Measurements from ENCODE around the gene GTF2IRD1. TPM values are rescaled to one million over a fixed set of nuclear protein-coding genes. Genes with fewer than 3 reads are reported as not detected.
"Not testable (repeated sequence)": the region's sequence is repeated elsewhere in the genome, so short reads cannot be mapped to it uniquely, and the experiment has no call there.

The GTF2IRD1 gene
- total RNA-seq, 1 experiment from 2014 or later = 42.9 TPM

- TF ChIP-seq NFYB (CRISPR knock-in tag; conservative IDR thresholded peaks at IDR 0.05; ENCODE audit: low read depth) = no peak
- no peak for TF ChIP-seq STAT6 (CRISPR knock-in tag; conservative IDR thresholded peaks at IDR 0.05; ENCODE audit: low read depth)
- TF ChIP-seq MLX (CRISPR knock-in tag; IDR thresholded peaks at IDR 0.05) = no peak
- TF ChIP-seq NR3C1 (CRISPR knock-in tag; conservative IDR thresholded peaks at IDR 0.05; ENCODE audit: low read depth) = no peak
- TF ChIP-seq NFE2L1 (CRISPR knock-in tag; IDR thresholded peaks at IDR 0.05) = no peak
- TF ChIP-seq FOXP1 (CRISPR knock-in tag; IDR thresholded peaks at IDR 0.05; ENCODE audit: borderline replicate concordance) = no peak
- TF ChIP-seq TP53 (CRISPR knock-in tag; IDR thresholded peaks at IDR 0.05) = no peak
Measured at GRCh38 chr7:74485611-74486010, 31.9 kb downstream of the GTF2IRD1 start (continued).

GRCh38 chr7:74488518-74489030, 34.9 kb downstream of the GTF2IRD1 start:
- H3K9me3 Mint-ChIP-seq = peaks cover 15% of the 10 kb centered on the region
- CTCF ChIA-PET; ATAC-seq; DNase-seq (ENCODE audit: low spot score); H3K4me1 Mint-ChIP-seq; POLR2A ChIA-PET; H3K4me3 Mint-ChIP-seq; H3K27ac Mint-ChIP-seq; H3K27me3 Mint-ChIP-seq (ENCODE audit: low read depth): not testable (repeated sequence)
- peaks cover 24% of the 10 kb centered on the region for H3K36me3 Mint-ChIP-seq

- Mint-ChIP-seq H3K9me3 (peaks cover 15% of the 10 kb centered on the region), H3K27ac (peak overlapping the region; percentile 49; the same call in 1 of the 2 replicates), H3K36me3 (peaks cover 25% of the 10 kb centered on the region), H3K4me3 (no peak overlapping the region), H3K4me1 (peaks cover 1% of the 10 kb centered on the region), H3K27me3 (ENCODE audit: low read depth) (no peaks in the 10 kb centered on the region)
- no peak for ATAC-seq
- peak; percentile 96 for TF ChIP-seq ZNF121 (CRISPR knock-in tag; IDR thresholded peaks at IDR 0.05)
- TF ChIP-seq FOXJ3 (CRISPR knock-in tag; IDR thresholded peaks at IDR 0.05; ENCODE audit: borderline replicate concordance) = no peak
- TF ChIP-seq ESRRA (CRISPR knock-in tag; IDR thresholded peaks at IDR 0.05; ENCODE audit: borderline replicate concordance) = no peak
- ChIA-PET POLR2A (no interaction called here), CTCF (interaction anchor here (0.6 kb wide), 2 partner anchors 127 to 214 kb away, joined by 3 to 4 read pairs; no protein-coding TSS in a partner anchor)
- no peak for DNase-seq (ENCODE audit: low spot score)
Measured at GRCh38 chr7:74489997-74490945, 36.6 kb downstream of the GTF2IRD1 start.

- CTCF ChIA-PET; H3K27ac Mint-ChIP-seq; DNase-seq (ENCODE audit: low spot score); H3K4me1 Mint-ChIP-seq; H3K4me3 Mint-ChIP-seq; H3K27me3 Mint-ChIP-seq (ENCODE audit: low read depth); ATAC-seq; POLR2A ChIA-PET: not testable (repeated sequence)
- Mint-ChIP-seq H3K9me3 (peaks cover 22% of the 10 kb centered on the region), H3K36me3 (peaks cover 34% of the 10 kb centered on the region)
Measured at GRCh38 chr7:74491490-74491889, 37.8 kb downstream of the GTF2IRD1 start.

- Mint-ChIP-seq H3K4me1 (peaks cover 9% of the 10 kb centered on the region), H3K27me3 (ENCODE audit: low read depth) (no peaks in the 10 kb centered on the region), H3K27ac (no peak overlapping the region), H3K4me3 (no peak overlapping the region), H3K36me3 (peaks cover 34% of the 10 kb centered on the region), H3K9me3 (peaks cover 22% of the 10 kb centered on the region)
- ATAC-seq (no peak), DNase-seq (ENCODE audit: low spot score) (no peak)
- POLR2A ChIA-PET = no interaction called here
- CTCF ChIA-PET = no interaction called here
- TF ChIP-seq JAZF1 (CRISPR knock-in tag; IDR thresholded peaks at IDR 0.05) (no peak), KAT7 (CRISPR knock-in tag; IDR thresholded peaks at IDR 0.05; ENCODE audit: borderline replicate concordance) (no peak), ETV6 (CRISPR knock-in tag; IDR thresholded peaks at IDR 0.05) (no peak), GRHL2 (CRISPR knock-in tag; IDR thresholded peaks at IDR 0.05; ENCODE audit: insufficient replicate concordance, severe bottlenecking) (no peak), ARID4B (CRISPR knock-in tag; IDR thresholded peaks at IDR 0.05; ENCODE audit: borderline replicate concordance) (no peak), NR3C1 (CRISPR knock-in tag; conservative IDR thresholded peaks at IDR 0.05; ENCODE audit: low read depth) (no peak), FOXJ3 (CRISPR knock-in tag; IDR thresholded peaks at IDR 0.05; ENCODE audit: borderline replicate concordance) (no peak)
Measured at GRCh38 chr7:74493295-74493694, 39.6 kb downstream of the GTF2IRD1 start.
